Activated CD8-positive, alpha-beta T cell treated with anti-CD3 and anti-CD28 coated beads for 36 hours (primary cell): ENCODE measurements around the gene S100A5. TPM values are rescaled to one million over a fixed set of nuclear protein-coding genes. Genes with fewer than 3 reads are reported as not detected.
"Not testable (repeated sequence)": the region's sequence is repeated elsewhere in the genome, so short reads cannot be mapped to it uniquely, and the experiment has no call there.

ENCODE experiments used
- ATAC-seq: fragments of 200-7000 bp; cut with Tn5 transposase; one replicate; pipeline ENCODE4 v1.10.0; 2021; ENCODE audit warnings: mild to moderate bottlenecking, moderate library complexity
- CTCF ChIA-PET: fragments of 350-600 bp; sonication (Branson Sonifier 250); formaldehyde crosslinking; loops from one replicate; lab custom pipeline; 2021; ENCODE audit warnings: antibody characterized with exemption; lab: Charles Lee
- POLR2A ChIA-PET: fragments of 350-600 bp; sonication (Branson Sonifier 250); formaldehyde crosslinking; loops from one replicate; lab custom pipeline; 2021; ENCODE audit warnings: antibody characterized with exemption; lab: Charles Lee
- DNase-seq: peaks from one replicate; pipeline ENCODE4 v3.0.0-alpha.2; 2020
- H3K27ac Mint-ChIP-seq: one replicate; pipeline ENCODE4 v1.8.0; 2021; ENCODE audit warnings: mild to moderate bottlenecking, mixed read lengths
- H3K27me3 Mint-ChIP-seq: one replicate; pipeline ENCODE4 v1.8.0; 2021; ENCODE audit warnings: mixed read lengths
- H3K36me3 Mint-ChIP-seq: one replicate; pipeline ENCODE4 v1.8.0; 2021; ENCODE audit warnings: low read depth, mixed read lengths
- H3K4me1 Mint-ChIP-seq: one replicate; pipeline ENCODE4 v1.8.0; 2021; ENCODE audit warnings: low read depth, mixed read lengths
- H3K4me3 Mint-ChIP-seq: one replicate; pipeline ENCODE4 v1.8.0; 2021; ENCODE audit warnings: mild to moderate bottlenecking, moderate library complexity, mixed read lengths
- H3K9me3 Mint-ChIP-seq: one replicate; pipeline ENCODE4 v1.8.0; 2021; ENCODE audit warnings: mixed read lengths
- intact Hi-C: fragments of 100-400 bp; cut with micrococcal nuclease; formaldehyde crosslinking; loops from one replicate; pipeline ENCODE4 v1.10.0; 2022
- total RNA-seq, 2 experiments: library from RNA; stranded (reverse); gene quantifications; one replicate each; pipeline ENCODE4 v1.2.3, GENCODE V29; 2021
- TF ChIP-seq, protein P1 (sequence below): fragments of 200-600 bp; IDR thresholded peaks from one replicate; pipeline ENCODE4 v1.8.0; 2022; ENCODE audit warnings: antibody characterized with exemption, mild to moderate bottlenecking

S100A5 gene
- total RNA-seq, 2 experiments from 2014 or later = 1.1 to 1.2 TPM

DNA sequence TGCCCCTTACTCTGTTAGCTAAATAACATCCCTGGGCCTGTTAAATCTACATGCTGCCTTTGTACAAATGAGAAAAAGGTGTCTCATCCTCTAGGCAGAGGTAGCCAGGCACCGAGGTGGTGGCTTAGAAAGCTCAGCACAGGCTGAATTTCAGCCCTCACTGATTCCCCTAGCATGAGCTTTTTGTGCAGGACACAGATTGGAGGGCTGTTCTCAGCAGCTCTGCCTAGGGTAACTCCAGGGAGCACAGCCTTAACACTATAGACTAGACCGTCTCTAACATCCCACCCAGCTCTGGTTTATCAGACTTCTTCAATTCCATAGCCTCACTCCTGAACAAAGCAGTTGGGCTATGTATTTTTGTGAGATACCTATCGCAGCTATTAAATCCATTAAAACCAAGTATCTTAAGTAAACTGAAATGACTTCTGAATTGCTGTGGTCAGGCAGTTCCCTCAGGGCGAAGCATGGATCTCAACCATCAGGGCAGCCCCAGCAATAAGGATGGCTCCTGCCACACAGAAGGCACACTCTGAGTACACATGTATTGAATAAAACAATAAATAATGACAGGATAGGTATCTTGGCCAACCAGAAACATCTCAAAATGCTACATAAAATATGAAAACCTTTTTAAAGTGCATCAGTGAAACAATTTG is 19.8 kb downstream of the S100A5 start:
- DNase-seq (no peak), ATAC-seq (no peak)
- ChIA-PET CTCF (interaction anchor here (0.7 to 4.6 kb wide), 13 partner anchors 10 to 229 kb away, joined by 3 to 39 read pairs (median 5); partner anchors contain the start of gene S100A13), POLR2A (interaction anchor here (0.6 to 2.5 kb wide), 4 partner anchors 12 to 140 kb away, joined by 3 to 10 read pairs (median 4); partner anchors contain the start of gene S100A6)
- H3K36me3 Mint-ChIP-seq = no peaks in the 10 kb centered on the region
- no peaks in the 10 kb centered on the region for H3K9me3 Mint-ChIP-seq
- no peaks in the 10 kb centered on the region for H3K27me3 Mint-ChIP-seq
- H3K4me1 Mint-ChIP-seq = peaks cover 7% of the 10 kb centered on the region
- TF ChIP-seq, protein P1, sequence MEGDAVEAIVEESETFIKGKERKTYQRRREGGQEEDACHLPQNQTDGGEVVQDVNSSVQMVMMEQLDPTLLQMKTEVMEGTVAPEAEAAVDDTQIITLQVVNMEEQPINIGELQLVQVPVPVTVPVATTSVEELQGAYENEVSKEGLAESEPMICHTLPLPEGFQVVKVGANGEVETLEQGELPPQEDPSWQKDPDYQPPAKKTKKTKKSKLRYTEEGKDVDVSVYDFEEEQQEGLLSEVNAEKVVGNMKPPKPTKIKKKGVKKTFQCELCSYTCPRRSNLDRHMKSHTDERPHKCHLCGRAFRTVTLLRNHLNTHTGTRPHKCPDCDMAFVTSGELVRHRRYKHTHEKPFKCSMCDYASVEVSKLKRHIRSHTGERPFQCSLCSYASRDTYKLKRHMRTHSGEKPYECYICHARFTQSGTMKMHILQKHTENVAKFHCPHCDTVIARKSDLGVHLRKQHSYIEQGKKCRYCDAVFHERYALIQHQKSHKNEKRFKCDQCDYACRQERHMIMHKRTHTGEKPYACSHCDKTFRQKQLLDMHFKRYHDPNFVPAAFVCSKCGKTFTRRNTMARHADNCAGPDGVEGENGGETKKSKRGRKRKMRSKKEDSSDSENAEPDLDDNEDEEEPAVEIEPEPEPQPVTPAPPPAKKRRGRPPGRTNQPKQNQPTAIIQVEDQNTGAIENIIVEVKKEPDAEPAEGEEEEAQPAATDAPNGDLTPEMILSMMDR = no peak
- H3K4me3 Mint-ChIP-seq = no peak overlapping the region
- intact Hi-C loops = no loop called here
- no peak overlapping the region for H3K27ac Mint-ChIP-seq

DNA sequence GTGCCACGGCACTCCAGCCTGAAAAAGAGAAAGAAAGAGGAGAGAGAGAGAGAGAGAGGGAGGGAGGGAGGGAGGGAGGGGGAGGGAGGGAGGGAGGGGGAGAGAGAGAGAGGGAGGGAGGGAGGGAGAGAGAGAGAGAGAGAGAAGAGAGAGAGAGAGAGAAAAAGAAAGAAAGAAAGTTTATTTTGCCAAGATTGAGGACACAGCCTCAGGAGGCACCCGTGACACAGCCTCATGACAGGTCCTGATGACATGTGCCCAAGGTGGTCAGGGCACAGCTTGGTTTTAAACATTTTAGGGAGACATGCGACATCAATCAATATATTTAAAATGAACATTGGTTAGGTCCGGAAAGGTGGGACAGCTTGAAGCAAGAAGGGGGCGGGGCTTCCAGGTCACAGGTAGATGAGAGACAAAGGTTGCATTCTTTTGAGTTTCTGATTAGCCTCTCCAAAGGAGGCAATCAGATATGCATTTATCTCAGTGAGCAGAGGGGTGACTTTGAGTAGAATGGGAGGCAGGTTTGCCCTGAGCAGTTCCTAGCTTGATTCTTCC is 20.5 kb downstream of the S100A5 start:
- DNase-seq, H3K9me3 Mint-ChIP-seq, H3K36me3 Mint-ChIP-seq, intact Hi-C loops, H3K27me3 Mint-ChIP-seq, H3K27ac Mint-ChIP-seq, H3K4me3 Mint-ChIP-seq, ATAC-seq, H3K4me1 Mint-ChIP-seq: not testable (repeated sequence)
- POLR2A ChIA-PET = interaction anchor here (1.7 to 2.5 kb wide), 2 partner anchors 12 to 15 kb away, joined by 6 to 10 read pairs; partner anchors contain the start of gene S100A6
- CTCF ChIA-PET = interaction anchor here (0.8 to 4.6 kb wide), 11 partner anchors 10 to 229 kb away, joined by 3 to 39 read pairs (median 5); no protein-coding TSS in a partner anchor

DNA sequence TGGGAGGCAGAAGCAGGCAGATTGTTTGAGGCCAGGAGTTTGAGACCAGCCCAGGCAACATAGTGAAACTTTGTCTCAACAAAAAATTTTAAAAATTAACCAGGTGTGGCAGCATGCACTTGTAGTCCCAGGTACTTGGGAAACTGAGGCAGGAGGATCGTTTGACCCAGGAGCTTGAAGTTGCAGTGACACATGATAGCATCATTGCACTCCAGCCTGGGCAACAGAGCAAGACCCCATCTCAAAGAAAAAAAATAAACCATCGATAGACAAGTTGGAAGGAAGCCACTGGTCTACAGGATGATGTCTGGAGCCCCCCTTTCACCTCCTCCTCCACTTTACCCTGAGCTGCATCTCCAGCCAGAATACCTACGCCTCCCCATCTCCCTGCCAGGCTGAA is 21.5 kb downstream of the S100A5 start:
- Mint-ChIP-seq H3K4me1 (peaks cover 7% of the 10 kb centered on the region), H3K4me3 (no peak overlapping the region), H3K36me3 (no peaks in the 10 kb centered on the region), H3K9me3 (no peaks in the 10 kb centered on the region), H3K27me3 (no peaks in the 10 kb centered on the region), H3K27ac (no peak overlapping the region)
- no peak for ATAC-seq
- CTCF ChIA-PET = interaction anchor here (1.2 to 4.6 kb wide), 3 partner anchors 9 to 49 kb away, joined by 4 to 39 read pairs (median 19); no protein-coding TSS in a partner anchor
- POLR2A ChIA-PET = interaction anchor here (2.5 kb wide), 1 partner anchor 13 kb away, joined by 10 read pairs; no protein-coding TSS in a partner anchor
- intact Hi-C loops = no loop called here
- DNase-seq = no peak
- TF ChIP-seq, protein P1 = no peak

DNA sequence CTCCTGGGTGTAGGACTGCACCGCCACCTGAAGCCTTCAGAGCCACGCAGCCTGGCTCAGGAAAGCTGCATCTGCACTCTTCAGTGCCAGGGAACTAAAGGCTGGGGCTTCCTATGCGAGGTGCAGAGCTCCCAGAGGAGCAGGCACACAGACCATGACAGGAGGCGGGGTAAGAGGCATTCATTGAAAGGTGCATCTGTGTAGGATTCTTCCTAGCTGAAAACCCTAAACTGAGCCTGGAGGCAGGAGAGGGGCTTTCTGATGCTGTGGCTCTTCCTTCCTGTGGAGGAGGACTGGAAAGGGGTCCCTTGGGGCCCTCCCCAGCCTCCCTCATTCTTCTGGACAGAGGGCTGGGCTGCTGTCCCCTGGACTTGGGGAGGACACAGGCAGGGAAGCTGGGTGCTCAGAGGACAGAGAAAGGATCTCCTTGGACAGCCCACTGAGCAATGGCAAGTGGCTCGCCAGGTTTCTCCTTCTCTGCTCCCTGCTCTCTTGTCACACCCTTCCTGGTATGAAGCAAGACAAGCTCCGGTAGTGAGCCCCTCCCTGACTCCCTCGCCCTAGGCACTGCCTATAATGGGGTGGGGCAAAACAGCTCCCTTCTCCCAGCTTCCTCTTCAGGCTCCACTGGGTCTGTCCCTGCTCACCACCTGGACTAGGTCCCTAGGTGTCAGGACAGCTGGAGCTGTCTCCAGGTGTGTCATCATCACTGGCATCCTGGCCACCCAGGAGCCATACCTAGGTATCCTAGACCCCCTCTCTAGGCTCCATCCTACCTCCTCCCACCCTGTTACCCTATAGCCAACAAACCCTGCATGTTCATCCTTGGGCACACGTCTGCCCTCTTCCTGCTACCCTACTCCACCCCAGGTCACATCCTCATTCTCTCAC is 25.0 kb downstream of the S100A5 start:
- peaks cover 9% of the 10 kb centered on the region for H3K4me1 Mint-ChIP-seq
- TF ChIP-seq, protein P1 = no peak
- DNase-seq (no peak), ATAC-seq (no peak)
- no peaks in the 10 kb centered on the region for H3K36me3 Mint-ChIP-seq
- intact Hi-C loops = no loop called here
- ChIA-PET CTCF (interaction anchor here (0.8 to 1.8 kb wide), 7 partner anchors 16 to 102 kb away, joined by 3 to 8 read pairs (median 3); no protein-coding TSS in a partner anchor), POLR2A (interaction anchor here (1.1 to 1.4 kb wide), 2 partner anchors 10 to 25 kb away, joined by 3 to 5 read pairs; partner anchors contain the start of gene S100A5)
- no peaks in the 10 kb centered on the region for H3K9me3 Mint-ChIP-seq
- no peaks in the 10 kb centered on the region for H3K27me3 Mint-ChIP-seq
- H3K4me3 Mint-ChIP-seq = no peak overlapping the region
- no peak overlapping the region for H3K27ac Mint-ChIP-seq

DNA sequence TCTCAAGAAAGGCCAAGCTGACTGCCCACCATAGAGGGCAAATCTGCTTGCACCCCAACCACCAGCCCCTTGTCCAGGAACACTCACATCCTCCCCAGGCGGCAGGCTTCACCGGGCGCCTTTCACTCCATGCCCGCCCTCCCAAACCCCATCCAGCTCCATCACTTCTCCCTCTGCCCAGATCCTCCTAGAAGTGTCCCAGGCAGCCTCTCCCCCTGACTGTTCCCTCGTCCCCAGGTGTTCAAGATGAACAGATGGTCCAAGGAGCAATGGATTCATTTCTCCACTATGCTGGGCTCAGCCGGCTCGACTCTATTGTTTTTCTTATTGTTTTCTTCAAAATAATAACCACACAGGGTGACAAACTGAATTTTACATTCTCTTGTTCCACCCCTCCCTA is 27.1 kb downstream of the S100A5 start:
- ChIA-PET CTCF (interaction anchor here (1.2 to 1.3 kb wide), 3 partner anchors 31 to 59 kb away, joined by 3 to 5 read pairs (median 3); partner anchors contain the start of gene S100A4), POLR2A (interaction anchor here (1.2 kb wide), 1 partner anchor 20 kb away, joined by 3 read pairs; no protein-coding TSS in a partner anchor)
- TF ChIP-seq, protein P1 = no peak
- ATAC-seq = no peak
- DNase-seq = no peak
- intact Hi-C loops = loop anchor here (5.0 kb wide), 1 partner anchor 234 kb away; no protein-coding TSS in a partner anchor
- Mint-ChIP-seq H3K27ac (no peak overlapping the region), H3K9me3 (no peaks in the 10 kb centered on the region), H3K4me3 (no peak overlapping the region), H3K27me3 (no peaks in the 10 kb centered on the region), H3K36me3 (no peaks in the 10 kb centered on the region), H3K4me1 (peaks cover 9% of the 10 kb centered on the region)
